Fibroblast of skin of left biceps (primary cell): ENCODE measurements around the gene CDT1.
"Not testable (repeated sequence)": the region's sequence is repeated elsewhere in the genome, so short reads cannot be mapped to it uniquely, and the experiment has no call there.

Experiments used
- DNase-seq, 2 experiments: peaks; one replicate each; pipeline ENCODE4 v3.0.0-alpha.2; 2013; ENCODE audit warnings: low read depth in 2 of 2

The CDT1 gene

GRCh38 chr16:88782454-88783390 is 20.9 kb upstream of the CDT1 start:
- no peak for DNase-seq

GRCh38 chr16:88783391-88784073 is 20.1 kb upstream of the CDT1 start:
- no peak for DNase-seq

- DNase-seq = peak in 1 of 2 experiments; percentile 49
Measured at GRCh38 chr16:88784074-88784855, 19.3 kb upstream of the CDT1 start.

GRCh38 chr16:88784856-88785105 is 18.8 kb upstream of the CDT1 start:
- DNase-seq = no peak

GRCh38 chr16:88785106-88785924 is 18.3 kb upstream of the CDT1 start, which contains the start of gene PIEZO1:
PIEZO1 (minus strand) TSS chr16:88785220; CDS start chr16:88784964, 256 bp downstream.
- no peak for DNase-seq

GRCh38 chr16:88787579-88788314 is 15.8 kb upstream of the CDT1 start:
- no peak for DNase-seq

- DNase-seq = not testable (repeated sequence)
Measured at GRCh38 chr16:88788749-88789148, 14.8 kb upstream of the CDT1 start.

- no peak for DNase-seq
Measured at GRCh38 chr16:88789594-88789993, 14.0 kb upstream of the CDT1 start.

GRCh38 chr16:88790312-88791211 is 13.0 kb upstream of the CDT1 start:
- DNase-seq = no peak

- no peak for DNase-seq
Measured at GRCh38 chr16:88792078-88792550, 11.5 kb upstream of the CDT1 start.

GRCh38 chr16:88792668-88793250 is 10.8 kb upstream of the CDT1 start:
- DNase-seq = no peak

- no peak for DNase-seq
Measured at GRCh38 chr16:88793251-88793954, 10.2 kb upstream of the CDT1 start.

- no peak for DNase-seq
Measured at GRCh38 chr16:88796278-88796677, 7.3 kb upstream of the CDT1 start.

- DNase-seq = no peak
Measured at GRCh38 chr16:88798073-88798472, 5.5 kb upstream of the CDT1 start.

- DNase-seq = no peak
Measured at GRCh38 chr16:88798772-88799455, 4.7 kb upstream of the CDT1 start.

- no peak for DNase-seq
Measured at GRCh38 chr16:88799569-88800276, 3.9 kb upstream of the CDT1 start.

- DNase-seq = no peak
Measured at GRCh38 chr16:88800277-88800592, 3.4 kb upstream of the CDT1 start.

GRCh38 chr16:88804173-88804551 is 573 bp downstream of the CDT1 start:
- no peak for DNase-seq
